ENCODE data around the gene IQGAP2. TPM values are rescaled to one million over a fixed set of nuclear protein-coding genes. Genes with fewer than 3 reads are reported as not detected.

The IQGAP2 gene
- total RNA-seq, 1 donor from 2014 or later = 8.8 TPM

- Mint-ChIP-seq H3K27me3 (ENCODE audit: unreplicated experiment) (peaks cover 23% of the 10 kb centered on the region), H3K27ac (ENCODE audit: unreplicated experiment) (no peak overlapping the region), H3K4me1 (ENCODE audit: unreplicated experiment) (peaks cover 14% of the 10 kb centered on the region), H3K36me3 (ENCODE audit: unreplicated experiment) (no peaks in the 10 kb centered on the region), H3K4me3 (ENCODE audit: unreplicated experiment) (no peak overlapping the region), H3K9me3 (ENCODE audit: unreplicated experiment) (no peaks in the 10 kb centered on the region)
- no peak for TF ChIP-seq CTCF (IDR thresholded peaks at IDR 0.05)
- DNase-seq (ENCODE audit: extremely low spot score, unreplicated experiment) = no peak
Observed at GRCh38 chr5:76400466-76400865, 2.6 kb upstream of the IQGAP2 start.

GRCh38 chr5:76401801-76402250, 1.3 kb upstream of the IQGAP2 start:
- Mint-ChIP-seq H3K9me3 (ENCODE audit: unreplicated experiment) (no peaks in the 10 kb centered on the region), H3K4me3 (ENCODE audit: unreplicated experiment) (peak overlapping the region; percentile 96), H3K27me3 (ENCODE audit: unreplicated experiment) (peaks cover 23% of the 10 kb centered on the region), H3K4me1 (ENCODE audit: unreplicated experiment) (peaks cover 10% of the 10 kb centered on the region), H3K36me3 (ENCODE audit: unreplicated experiment) (no peaks in the 10 kb centered on the region), H3K27ac (ENCODE audit: unreplicated experiment) (no peak overlapping the region)
- no peak for TF ChIP-seq CTCF (IDR thresholded peaks at IDR 0.05)
- DNase-seq (ENCODE audit: extremely low spot score, unreplicated experiment) = no peak

- DNase-seq (ENCODE audit: extremely low spot score, unreplicated experiment) = no peak
- Mint-ChIP-seq H3K9me3 (ENCODE audit: unreplicated experiment) (no peaks in the 10 kb centered on the region), H3K27ac (ENCODE audit: unreplicated experiment) (peak overlapping the region; percentile 77), H3K4me1 (ENCODE audit: unreplicated experiment) (peaks cover 10% of the 10 kb centered on the region), H3K36me3 (ENCODE audit: unreplicated experiment) (no peaks in the 10 kb centered on the region), H3K4me3 (ENCODE audit: unreplicated experiment) (peak overlapping the region; percentile 96), H3K27me3 (ENCODE audit: unreplicated experiment) (peaks cover 27% of the 10 kb centered on the region)
- TF ChIP-seq CTCF (IDR thresholded peaks at IDR 0.05) = no peak
Observed at GRCh38 chr5:76402251-76402885, 717 bp upstream of the IQGAP2 start.

GRCh38 chr5:76403766-76404222, 709 bp downstream of the IQGAP2 start:
- TF ChIP-seq CTCF (IDR thresholded peaks at IDR 0.05) = peak; percentile 50
- Mint-ChIP-seq H3K4me3 (ENCODE audit: unreplicated experiment) (peak overlapping the region; percentile 96), H3K27ac (ENCODE audit: unreplicated experiment) (no peak overlapping the region), H3K9me3 (ENCODE audit: unreplicated experiment) (no peaks in the 10 kb centered on the region), H3K36me3 (ENCODE audit: unreplicated experiment) (no peaks in the 10 kb centered on the region), H3K4me1 (ENCODE audit: unreplicated experiment) (peaks cover 10% of the 10 kb centered on the region), H3K27me3 (ENCODE audit: unreplicated experiment) (peaks cover 23% of the 10 kb centered on the region)
- DNase-seq (ENCODE audit: extremely low spot score, unreplicated experiment) = no peak

- no peaks in the 10 kb centered on the region for H3K9me3 Mint-ChIP-seq (ENCODE audit: unreplicated experiment)
- H3K27me3 Mint-ChIP-seq (ENCODE audit: unreplicated experiment) = peaks cover 23% of the 10 kb centered on the region
- TF ChIP-seq CTCF (IDR thresholded peaks at IDR 0.05) = no peak
- H3K36me3 Mint-ChIP-seq (ENCODE audit: unreplicated experiment) = no peaks in the 10 kb centered on the region
- peaks cover 10% of the 10 kb centered on the region for H3K4me1 Mint-ChIP-seq (ENCODE audit: unreplicated experiment)
- DNase-seq (ENCODE audit: extremely low spot score, unreplicated experiment) = no peak
- peak overlapping the region; percentile 96 for H3K4me3 Mint-ChIP-seq (ENCODE audit: unreplicated experiment)
- H3K27ac Mint-ChIP-seq (ENCODE audit: unreplicated experiment) = no peak overlapping the region
Observed at GRCh38 chr5:76404223-76405211, 1.4 kb downstream of the IQGAP2 start.
